ENCODE measurements around the gene JAM3.

DNA sequence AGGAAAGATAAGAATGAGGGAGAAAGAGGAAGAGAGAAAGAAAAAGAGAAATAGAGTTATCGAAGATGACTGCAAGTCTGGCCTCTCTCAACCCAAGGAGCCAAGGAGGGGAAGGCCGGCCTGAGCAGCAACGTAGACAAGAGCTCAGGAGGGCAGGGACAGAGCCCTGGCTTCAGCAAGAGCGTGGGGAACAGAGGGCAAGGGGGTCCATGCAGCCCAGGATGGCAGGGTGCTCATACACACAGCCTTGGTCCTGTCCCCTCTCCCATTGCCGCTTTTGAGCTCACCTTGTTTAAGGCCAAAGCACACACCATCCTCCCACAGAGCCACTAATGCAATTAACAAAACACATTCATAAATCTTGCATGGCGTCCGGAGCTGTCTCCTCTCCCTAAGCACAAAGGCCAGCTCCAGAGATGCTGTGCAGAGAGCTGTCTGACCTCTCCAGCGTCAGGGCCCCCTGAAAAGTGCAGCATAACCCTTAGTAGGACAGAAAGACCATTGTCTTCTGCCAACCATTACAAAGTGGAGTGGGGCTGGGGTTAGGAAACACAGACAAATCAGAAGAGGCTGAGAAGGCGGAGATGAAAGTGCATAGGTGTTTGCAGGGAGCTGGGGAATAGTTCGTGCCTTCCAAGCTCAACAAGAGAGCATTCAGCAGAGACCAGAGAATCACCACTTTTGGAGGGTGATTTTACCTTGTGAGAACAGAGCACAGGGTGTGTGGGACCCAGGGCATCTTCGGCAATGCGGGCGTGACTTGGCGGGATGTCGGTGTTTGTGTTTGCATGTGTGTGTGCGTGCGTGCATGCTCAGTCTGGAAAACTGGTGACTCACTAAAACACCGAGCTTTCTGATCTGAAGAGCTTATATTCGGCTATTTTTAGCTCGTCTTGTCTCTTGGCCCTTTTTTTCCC lies 28.2 kb upstream of the JAM3 start:
- TF ChIP-seq, protein P1, sequence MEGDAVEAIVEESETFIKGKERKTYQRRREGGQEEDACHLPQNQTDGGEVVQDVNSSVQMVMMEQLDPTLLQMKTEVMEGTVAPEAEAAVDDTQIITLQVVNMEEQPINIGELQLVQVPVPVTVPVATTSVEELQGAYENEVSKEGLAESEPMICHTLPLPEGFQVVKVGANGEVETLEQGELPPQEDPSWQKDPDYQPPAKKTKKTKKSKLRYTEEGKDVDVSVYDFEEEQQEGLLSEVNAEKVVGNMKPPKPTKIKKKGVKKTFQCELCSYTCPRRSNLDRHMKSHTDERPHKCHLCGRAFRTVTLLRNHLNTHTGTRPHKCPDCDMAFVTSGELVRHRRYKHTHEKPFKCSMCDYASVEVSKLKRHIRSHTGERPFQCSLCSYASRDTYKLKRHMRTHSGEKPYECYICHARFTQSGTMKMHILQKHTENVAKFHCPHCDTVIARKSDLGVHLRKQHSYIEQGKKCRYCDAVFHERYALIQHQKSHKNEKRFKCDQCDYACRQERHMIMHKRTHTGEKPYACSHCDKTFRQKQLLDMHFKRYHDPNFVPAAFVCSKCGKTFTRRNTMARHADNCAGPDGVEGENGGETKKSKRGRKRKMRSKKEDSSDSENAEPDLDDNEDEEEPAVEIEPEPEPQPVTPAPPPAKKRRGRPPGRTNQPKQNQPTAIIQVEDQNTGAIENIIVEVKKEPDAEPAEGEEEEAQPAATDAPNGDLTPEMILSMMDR (conservative IDR thresholded peaks at IDR 0.05), result no peak
- TF ChIP-seq ZFX (IDR thresholded peaks at IDR 0.05), result no peak

All from C4-2B (cell line).